Esophagus squamous epithelium (tissue), 4 donors: Measurements from ENCODE around the gene CAPS.

ENCODE experiments used
- CTCF ChIP-seq, 6 experiments: fragments of 450-650 bp in 4 of 6; fragments of 200-600 bp in 2 of 6; sonication (generic) in 2 of 6; IDR thresholded peaks; one replicate each; pipeline ENCODE4 v1.5.1; 2016 to 2019; ENCODE audit warnings: antibody characterized with exemption in 6 of 6, mild to moderate bottlenecking in 4 of 6, moderate library complexity in 4 of 6
- POLR2A ChIP-seq, 4 donors: fragments of 450-650 bp; IDR thresholded peaks; one replicate each; pipeline ENCODE4 v1.6.1; 2017; ENCODE audit warnings: antibody characterized with exemption in 4 of 4, mild to moderate bottlenecking in 4 of 4, moderate library complexity in 3 of 4

- TF ChIP-seq CTCF (IDR thresholded peaks at IDR 0.05) (no peak), POLR2A (IDR thresholded peaks at IDR 0.05) (no peak)
Measured at GRCh38 chr19:5936292-5936592, 22.2 kb downstream of the CAPS start.
